Measurements from ENCODE around the gene CLCN1. TPM values are rescaled to one million over a fixed set of nuclear protein-coding genes. Genes with fewer than 3 reads are reported as not detected.

CLCN1 gene
- total and polyA plus RNA-seq, 4 donors, result 0.06 to 0.68 (median 0.28) TPM; not detected in 1

DNA sequence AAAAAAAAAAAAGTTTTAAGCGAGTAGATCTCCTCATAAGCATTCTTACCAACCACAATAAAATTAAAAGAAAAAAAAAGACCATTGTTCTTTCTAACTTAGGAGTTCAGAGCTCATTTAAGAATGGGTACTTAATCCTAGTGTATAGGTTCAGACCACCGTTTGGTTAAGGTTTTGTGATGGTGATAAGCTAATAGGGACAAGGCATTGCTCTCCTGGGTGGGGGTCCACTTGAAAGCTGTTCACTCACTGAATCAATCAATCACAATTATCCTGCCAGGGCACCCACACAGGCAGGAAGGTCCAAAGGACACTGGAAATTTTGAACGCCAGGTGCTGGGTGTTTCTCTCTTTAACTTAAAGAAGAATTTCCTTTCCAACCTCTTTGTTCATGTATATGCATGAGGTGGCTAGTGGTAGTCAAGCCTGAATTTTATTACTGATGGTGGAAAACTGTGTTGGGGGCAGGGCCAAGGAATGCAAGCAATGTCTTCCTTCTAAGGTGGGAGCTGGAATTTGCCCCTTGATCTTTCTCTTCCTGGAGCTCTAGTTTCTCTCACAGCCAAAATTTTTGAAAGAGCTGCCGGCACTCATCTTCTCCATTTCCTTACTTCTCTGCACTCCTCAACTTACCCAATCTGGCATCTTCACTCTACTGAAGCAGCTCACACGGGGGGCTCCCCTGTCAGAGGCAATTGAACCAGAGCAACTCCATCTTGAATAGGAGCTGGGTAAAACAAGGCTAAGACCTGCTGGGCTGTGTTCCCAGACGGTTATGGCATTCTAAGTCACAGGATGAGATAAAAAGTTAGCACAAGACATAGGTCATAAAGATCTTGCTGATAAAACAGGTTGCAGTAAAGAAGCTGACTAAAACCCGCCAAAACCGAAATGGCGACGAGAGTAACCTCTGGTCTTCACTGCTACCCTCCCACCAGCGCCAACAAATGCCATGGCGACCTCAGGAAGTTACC is 54.1 kb downstream of the CLCN1 start:
- H3K27ac ChIP-seq (ENCODE audit: low read depth, low read length), result no peak overlapping the region
- no peaks in the 10 kb centered on the region for H3K36me3 ChIP-seq (ENCODE audit: control insufficient read depth, insufficient read depth, low read length)
- no peak for DNase-seq (ENCODE audit: low read depth in 4 of 6, low spot score in 6 of 6)
- H3K4me1 ChIP-seq (ENCODE audit: control insufficient read depth, insufficient read depth, low read length), result peaks cover 8% of the 10 kb centered on the region
- H3K27me3 ChIP-seq (ENCODE audit: control insufficient read depth, insufficient read depth, low read length), result no peaks in the 10 kb centered on the region
- no peak overlapping the region for H3K4me3 ChIP-seq (ENCODE audit: low read depth, low read length)
- H3K9me3 ChIP-seq (ENCODE audit: control insufficient read depth, insufficient read depth, low read length), result no peaks in the 10 kb centered on the region
- 40% methylated on average over 1 of the region's 12 CpGs for WGBS (ENCODE audit: insufficient coverage)

DNA sequence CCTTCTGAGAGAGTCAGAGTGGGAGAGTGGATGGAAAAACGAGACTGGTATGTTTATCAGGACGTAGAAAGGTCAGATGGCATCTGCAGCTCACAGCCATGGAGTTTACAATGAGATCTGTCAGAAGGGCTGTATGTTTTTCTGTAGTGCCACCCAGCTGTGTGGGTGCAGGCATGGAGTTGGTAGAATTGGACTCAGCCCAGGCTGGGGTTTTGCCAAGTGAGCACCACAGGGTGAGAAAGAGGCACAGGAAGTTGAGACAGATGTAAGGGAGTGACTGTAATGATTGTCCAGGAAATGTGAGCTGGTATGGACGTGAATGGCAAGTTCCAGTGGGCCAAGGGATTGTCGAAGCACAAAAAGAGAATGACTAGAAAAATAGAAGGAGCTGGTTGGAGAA is 56.2 kb downstream of the CLCN1 start:
- H3K36me3 ChIP-seq (ENCODE audit: control insufficient read depth, insufficient read depth, low read length), result no peaks in the 10 kb centered on the region
- no peak overlapping the region for H3K4me3 ChIP-seq (ENCODE audit: low read depth, low read length)
- peak in 2 of 6 donors; percentile 50 to 52 for DNase-seq (ENCODE audit: low read depth in 4 of 6, low spot score in 6 of 6)
- no peak overlapping the region for H3K27ac ChIP-seq (ENCODE audit: low read depth, low read length)
- WGBS (ENCODE audit: insufficient coverage), result 44% methylated on average over 4 of the region's 4 CpGs
- no peaks in the 10 kb centered on the region for H3K9me3 ChIP-seq (ENCODE audit: control insufficient read depth, insufficient read depth, low read length)
- peaks cover 8% of the 10 kb centered on the region for H3K4me1 ChIP-seq (ENCODE audit: control insufficient read depth, insufficient read depth, low read length)
- no peaks in the 10 kb centered on the region for H3K27me3 ChIP-seq (ENCODE audit: control insufficient read depth, insufficient read depth, low read length)

DNA sequence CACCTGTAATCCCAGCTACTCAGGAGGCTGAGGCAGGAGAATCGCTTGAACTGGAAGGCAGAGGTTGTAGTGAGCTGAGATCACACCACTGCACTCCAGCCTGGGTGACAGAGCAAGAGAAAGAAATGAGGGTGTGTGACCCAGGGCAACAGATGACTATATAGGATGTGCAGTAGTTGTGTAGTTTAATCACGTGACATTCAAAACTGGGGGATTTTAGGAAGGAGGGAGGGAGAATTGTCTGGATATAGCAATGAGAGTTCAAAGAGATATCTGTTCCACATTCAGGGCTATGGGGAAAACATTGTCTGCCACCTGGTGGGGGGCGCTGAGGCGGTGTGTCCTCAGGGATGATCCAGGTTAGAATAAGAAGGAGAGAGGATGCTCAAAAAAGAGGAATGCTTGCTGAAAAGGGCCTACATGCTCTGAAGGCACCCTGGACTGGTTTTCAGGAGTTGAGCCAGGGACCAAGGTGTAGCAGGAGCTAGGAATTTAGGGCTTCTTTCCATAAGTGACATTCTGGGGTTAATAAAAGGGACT is 57.4 kb downstream of the CLCN1 start:
- WGBS (ENCODE audit: insufficient coverage), result 70% methylated on average over 4 of the region's 4 CpGs
- Histone ChIP-seq H3K27ac (ENCODE audit: low read depth, low read length) (no peak overlapping the region), H3K27me3 (ENCODE audit: control insufficient read depth, insufficient read depth, low read length) (no peaks in the 10 kb centered on the region), H3K4me3 (ENCODE audit: low read depth, low read length) (no peak overlapping the region), H3K4me1 (ENCODE audit: control insufficient read depth, insufficient read depth, low read length) (peaks cover 8% of the 10 kb centered on the region), H3K36me3 (ENCODE audit: control insufficient read depth, insufficient read depth, low read length) (no peaks in the 10 kb centered on the region), H3K9me3 (ENCODE audit: control insufficient read depth, insufficient read depth, low read length) (no peaks in the 10 kb centered on the region)
- DNase-seq (ENCODE audit: low read depth in 4 of 6, low spot score in 6 of 6), result no peak

DNA sequence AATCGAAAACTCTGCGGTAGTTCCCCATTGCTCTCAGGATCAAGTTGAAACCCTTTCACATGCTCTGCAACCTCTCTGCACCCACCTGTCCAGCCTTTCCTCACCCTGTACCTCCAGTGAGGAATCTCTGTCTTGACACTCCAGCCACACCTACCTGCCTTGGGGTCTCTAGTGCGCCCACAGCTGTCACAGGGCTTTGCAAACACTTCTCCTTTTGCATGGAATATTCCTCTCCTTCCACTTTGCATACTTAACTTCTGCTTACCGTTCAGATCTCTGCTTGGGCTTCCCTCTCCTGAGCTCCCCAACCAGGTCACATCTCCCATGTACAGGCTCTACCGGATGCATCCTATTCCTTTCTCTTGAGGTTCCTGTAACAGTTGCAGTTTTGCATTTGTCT is 58.6 kb downstream of the CLCN1 start:
- H3K4me3 ChIP-seq (ENCODE audit: low read depth, low read length), result no peak overlapping the region
- no peaks in the 10 kb centered on the region for H3K36me3 ChIP-seq (ENCODE audit: control insufficient read depth, insufficient read depth, low read length)
- H3K9me3 ChIP-seq (ENCODE audit: control insufficient read depth, insufficient read depth, low read length), result no peaks in the 10 kb centered on the region
- peaks cover 17% of the 10 kb centered on the region for H3K4me1 ChIP-seq (ENCODE audit: control insufficient read depth, insufficient read depth, low read length)
- DNase-seq (ENCODE audit: low read depth in 4 of 6, low spot score in 6 of 6), result no peak
- no peaks in the 10 kb centered on the region for H3K27me3 ChIP-seq (ENCODE audit: control insufficient read depth, insufficient read depth, low read length)
- no peak overlapping the region for H3K27ac ChIP-seq (ENCODE audit: low read depth, low read length)
- WGBS (ENCODE audit: insufficient coverage), result 83% methylated on average over 3 of the region's 5 CpGs

DNA sequence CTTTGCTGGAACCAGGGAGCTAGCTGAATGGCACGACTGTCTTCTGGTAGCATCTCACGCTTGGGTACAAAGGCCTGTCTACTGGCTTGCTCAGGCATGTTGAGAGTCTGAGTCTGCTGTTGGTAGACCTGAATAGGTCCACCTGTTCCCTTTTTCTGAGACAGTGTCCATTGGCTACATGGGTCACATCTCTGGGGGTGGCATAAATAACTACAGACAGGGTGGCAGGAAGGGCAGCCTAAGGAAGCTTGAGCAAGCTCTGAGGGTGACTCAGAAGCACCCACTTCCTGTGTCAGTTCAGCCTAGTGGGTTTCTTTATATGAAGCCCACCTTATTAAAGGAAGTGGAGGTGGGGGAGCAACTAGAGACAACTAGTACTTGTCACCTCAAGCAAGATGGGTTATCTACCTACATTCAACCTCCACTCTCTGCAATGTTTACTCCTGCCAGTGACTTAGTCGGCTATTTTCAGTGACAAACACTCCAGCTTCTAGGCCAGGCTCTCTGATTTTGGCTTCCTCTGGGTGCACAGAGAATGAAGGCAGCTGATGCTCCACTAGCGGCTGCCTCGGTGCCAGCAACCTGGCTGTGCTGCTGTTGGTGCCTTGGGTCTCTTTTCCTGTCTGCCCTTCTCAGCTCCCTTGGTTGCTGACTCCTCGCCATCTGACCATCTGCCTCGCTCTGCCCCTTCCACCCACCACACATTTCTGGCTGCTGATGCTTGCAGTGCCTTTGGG is 59.6 kb downstream of the CLCN1 start:
- WGBS (ENCODE audit: insufficient coverage), result 74% methylated on average over 7 of the region's 7 CpGs

DNA sequence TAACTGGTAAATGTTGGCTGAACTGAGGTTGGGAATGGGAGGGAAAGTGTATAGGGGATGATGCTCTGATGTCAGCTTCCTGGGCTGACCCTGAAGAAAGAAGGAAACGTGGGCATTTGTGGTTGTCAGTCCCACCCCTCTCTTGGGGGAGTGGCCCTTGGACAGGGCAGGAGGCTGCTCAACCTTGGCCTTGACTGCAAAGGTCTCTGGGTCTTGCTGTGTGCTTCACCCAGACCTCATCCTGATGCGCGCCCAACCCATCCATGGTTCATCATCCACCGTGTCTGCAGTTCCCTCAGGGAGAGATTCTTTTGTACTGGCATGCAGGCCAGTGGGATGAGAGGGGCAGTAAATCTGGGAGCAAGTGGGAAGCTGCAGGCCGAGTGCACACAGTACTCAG is 60.5 kb downstream of the CLCN1 start:
- Histone ChIP-seq H3K9me3 (ENCODE audit: control insufficient read depth, insufficient read depth, low read length) (no peaks in the 10 kb centered on the region), H3K27ac (ENCODE audit: low read depth, low read length) (no peak overlapping the region), H3K4me3 (ENCODE audit: low read depth, low read length) (no peak overlapping the region), H3K27me3 (ENCODE audit: control insufficient read depth, insufficient read depth, low read length) (no peaks in the 10 kb centered on the region), H3K36me3 (ENCODE audit: control insufficient read depth, insufficient read depth, low read length) (no peaks in the 10 kb centered on the region), H3K4me1 (ENCODE audit: control insufficient read depth, insufficient read depth, low read length) (peaks cover 23% of the 10 kb centered on the region)
- WGBS (ENCODE audit: insufficient coverage), result 60% methylated on average over 1 of the region's 5 CpGs
- no peak for DNase-seq (ENCODE audit: low read depth in 4 of 6, low spot score in 6 of 6)

More for the DNA sequence above, 59.6 kb downstream of the CLCN1 start:
- Histone ChIP-seq H3K4me3 (ENCODE audit: low read depth, low read length) (no peak overlapping the region), H3K27me3 (ENCODE audit: control insufficient read depth, insufficient read depth, low read length) (no peaks in the 10 kb centered on the region), H3K36me3 (ENCODE audit: control insufficient read depth, insufficient read depth, low read length) (no peaks in the 10 kb centered on the region), H3K9me3 (ENCODE audit: control insufficient read depth, insufficient read depth, low read length) (no peaks in the 10 kb centered on the region), H3K27ac (ENCODE audit: low read depth, low read length) (no peak overlapping the region), H3K4me1 (ENCODE audit: control insufficient read depth, insufficient read depth, low read length) (peaks cover 23% of the 10 kb centered on the region)
- no peak for DNase-seq (ENCODE audit: low read depth in 4 of 6, low spot score in 6 of 6)

DNA sequence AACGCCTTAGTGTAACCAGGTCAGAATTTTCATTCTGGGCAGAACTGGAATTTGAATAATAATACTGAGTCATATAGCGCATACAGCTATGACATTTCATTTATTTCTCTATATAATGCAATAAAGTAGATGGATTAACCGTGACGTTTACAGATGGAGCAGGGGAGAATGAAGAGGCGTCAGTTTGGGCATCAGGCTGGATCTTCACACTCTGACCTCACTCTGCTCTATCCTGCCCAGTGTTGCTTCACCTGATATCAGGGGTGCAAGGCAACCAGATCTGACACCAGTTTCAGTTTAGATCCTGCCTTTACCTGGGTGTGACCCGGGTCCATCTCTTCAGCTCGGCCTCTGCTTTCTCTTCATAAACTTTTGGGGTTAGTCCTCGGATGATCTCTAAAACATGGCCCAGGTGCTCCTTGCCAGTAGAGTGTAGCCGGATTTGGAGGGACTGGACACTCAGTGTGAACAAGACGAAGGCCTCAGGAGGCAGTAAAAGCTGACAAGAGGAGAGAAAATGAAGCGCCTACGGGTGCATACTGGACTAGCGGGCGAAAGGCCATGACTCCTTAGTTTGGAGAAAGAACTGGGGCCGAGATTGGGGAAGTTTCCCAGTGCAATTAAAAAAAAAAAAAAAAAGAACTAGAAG is 63.8 kb downstream of the CLCN1 start:
- no peaks in the 10 kb centered on the region for H3K9me3 ChIP-seq (ENCODE audit: control insufficient read depth, insufficient read depth, low read length)
- peaks cover 45% of the 10 kb centered on the region for H3K4me1 ChIP-seq (ENCODE audit: control insufficient read depth, insufficient read depth, low read length)
- H3K4me3 ChIP-seq (ENCODE audit: low read depth, low read length), result peak overlapping the region; percentile 70
- peaks cover 25% of the 10 kb centered on the region for H3K36me3 ChIP-seq (ENCODE audit: control insufficient read depth, insufficient read depth, low read length)
- H3K27ac ChIP-seq (ENCODE audit: low read depth, low read length), result peak overlapping the region; percentile 95
- DNase-seq (ENCODE audit: low read depth in 4 of 6, low spot score in 6 of 6), result no peak
- no peaks in the 10 kb centered on the region for H3K27me3 ChIP-seq (ENCODE audit: control insufficient read depth, insufficient read depth, low read length)
- 41% methylated on average over 7 of the region's 15 CpGs for WGBS (ENCODE audit: insufficient coverage)

DNA sequence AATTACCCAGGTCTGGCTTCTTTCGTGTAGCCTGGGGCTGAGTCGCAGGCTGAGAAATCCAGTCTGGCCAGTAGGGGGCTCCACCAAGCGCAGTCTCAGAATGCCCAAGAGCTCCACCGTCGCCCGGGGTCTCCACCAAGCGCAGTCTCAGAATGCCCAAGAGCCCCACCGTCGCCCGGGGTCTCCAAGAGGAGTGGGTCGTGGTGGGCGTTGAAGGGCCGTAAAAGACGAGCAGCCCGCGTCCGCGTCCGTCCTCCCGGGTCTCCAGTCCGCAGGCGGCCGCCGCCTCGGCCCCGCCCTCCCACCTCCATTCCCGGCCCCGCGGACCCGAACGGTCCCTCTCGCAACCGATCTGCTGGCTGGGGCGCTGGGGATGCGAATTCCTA is 64.3 kb downstream of the CLCN1 start:
- peak; percentile 82 to 97 (median 86) for DNase-seq (ENCODE audit: low read depth in 4 of 6, low spot score in 6 of 6)
- no peaks in the 10 kb centered on the region for H3K9me3 ChIP-seq (ENCODE audit: control insufficient read depth, insufficient read depth, low read length)
- H3K4me1 ChIP-seq (ENCODE audit: control insufficient read depth, insufficient read depth, low read length), result peaks cover 50% of the 10 kb centered on the region
- no peaks in the 10 kb centered on the region for H3K27me3 ChIP-seq (ENCODE audit: control insufficient read depth, insufficient read depth, low read length)
- under 1% methylated on average over 35 of the region's 35 CpGs for WGBS (ENCODE audit: insufficient coverage)
- peak overlapping the region; percentile 95 for H3K27ac ChIP-seq (ENCODE audit: low read depth, low read length)
- H3K36me3 ChIP-seq (ENCODE audit: control insufficient read depth, insufficient read depth, low read length), result peaks cover 30% of the 10 kb centered on the region
- H3K4me3 ChIP-seq (ENCODE audit: low read depth, low read length), result peak overlapping the region; percentile 70

Data from spinal cord (tissue), 10 donors.